Esophagus muscularis mucosa (tissue), 4 donors: ENCODE results near the gene STARD13. TPM values are rescaled to one million over a fixed set of nuclear protein-coding genes. Genes with fewer than 3 reads are reported as not detected.
"Not testable (repeated sequence)": the region's sequence is repeated elsewhere in the genome, so short reads cannot be mapped to it uniquely, and the experiment has no call there.

ENCODE experiments used
- DNase-seq: peaks from one replicate; pipeline ENCODE4 v3.0.0-alpha.2; 2017; ENCODE audit errors: extremely low spot score
- H3K27ac ChIP-seq, 4 donors: fragments of 200-600 bp; sonication (generic); replicated peaks in 1 of 4; 1 replicate in 3 of 4; 2 replicates in 1 of 4; pipeline ENCODE4 v1.5.1; 2016 to 2019; ENCODE audit warnings: mild to moderate bottlenecking in 1 of 4
- H3K27me3 ChIP-seq, 4 donors: fragments of 200-600 bp; sonication (generic); one replicate each; pipeline versions ENCODE4 v1.5.1 to v1.6.0; 2016 to 2019
- H3K36me3 ChIP-seq, 4 donors: fragments of 200-600 bp; sonication (generic); one replicate each; pipeline ENCODE4 v1.5.1; 2016 to 2019
- H3K4me1 ChIP-seq, 4 donors: fragments of 200-600 bp; sonication (generic); one replicate each; pipeline ENCODE4 v1.5.1; 2016 to 2019
- H3K4me3 ChIP-seq, 4 donors: fragments of 200-600 bp; sonication (generic); 1 replicate in 2 of 4; 2 replicates in 2 of 4; pipeline ENCODE4 v1.5.1; 2016 to 2019; ENCODE audit warnings: mild to moderate bottlenecking in 4 of 4, moderate library complexity in 1 of 4
- H3K9me3 ChIP-seq, 4 donors: fragments of 200-600 bp; sonication (generic); 1 replicate in 3 of 4; 2 replicates in 1 of 4; pipeline ENCODE4 v1.5.1; 2016 to 2019
- CTCF ChIP-seq, 3 experiments: fragments of 200-600 bp in 2 of 3; fragments of 450-650 bp in 1 of 3; sonication (generic) in 2 of 3; IDR thresholded peaks; one replicate each; pipeline ENCODE4 v1.5.1; 2017 to 2019; ENCODE audit warnings: antibody characterized with exemption in 3 of 3, mild to moderate bottlenecking in 2 of 3, moderate library complexity in 1 of 3
- EP300 ChIP-seq: sonication (generic); formaldehyde crosslinking; IDR thresholded peaks from one replicate; pipeline ENCODE4 v1.6.1; 2017; ENCODE audit warnings: antibody characterized with exemption
- POLR2A ChIP-seq: fragments of 450-650 bp; IDR thresholded peaks from one replicate; pipeline ENCODE4 v1.6.1; 2017; ENCODE audit warnings: antibody characterized with exemption, moderate library complexity, mild to moderate bottlenecking, low read depth
- POLR2AphosphoS5 ChIP-seq, 2 donors: sonication (generic); formaldehyde crosslinking; IDR thresholded peaks; one replicate each; pipeline ENCODE4 v1.6.1; 2017; ENCODE audit warnings: antibody characterized with exemption in 2 of 2
- WGBS: methylation state at CpG from one replicate; pipeline ENCODE4 v1.1.5; 2018; 5-methylcytosine and 5-hydroxymethylcytosine counted together
- intact Hi-C: fragments of 100-400 bp; cut with DNase I; formaldehyde crosslinking; loops from one replicate; pipeline ENCODE4 v1.15.1; 2023
- total RNA-seq, 4 donors: library from RNA; depleted of rRNA; stranded (reverse); fragments of >200 nt; gene quantifications; one replicate each; pipeline versions ENCODE4 v1.1.0 to v1.2.1, GENCODE V29; 2016

STARD13 gene
- total RNA-seq, 4 donors from 2014 or later = 44.9 to 59.2 (median 56.2) TPM

- Histone ChIP-seq H3K4me3 (no peak overlapping the region), H3K27ac (peak overlapping the region in 1 of 4 donors; percentile 39), H3K36me3 (peaks cover 0 to 3% (median 0%) of the 10 kb centered on the region in 4 donors), H3K4me1 (peaks cover 35 to 95% (median 82%) of the 10 kb centered on the region in 4 donors), H3K27me3 (no peaks in the 10 kb centered on the region), H3K9me3 (no peaks in the 10 kb centered on the region)
- no peak for TF ChIP-seq CTCF (IDR thresholded peaks at IDR 0.05)
- TF ChIP-seq POLR2AphosphoS5 (IDR thresholded peaks at IDR 0.05) = no peak
- TF ChIP-seq EP300 = no peak
- TF ChIP-seq POLR2A = no peak
- DNase-seq = no peak
- intact Hi-C loops = no loop called here
- 60% methylated on average over 4 of the region's 4 CpGs for WGBS
These were observed 107.2 kb downstream of the STARD13 start for GRCh38 chr13:33178209-33178840.

GRCh38 chr13:33177340-33178208 is 108.0 kb downstream of the STARD13 start:
- H3K9me3 ChIP-seq, intact Hi-C loops, H3K36me3 ChIP-seq, H3K4me3 ChIP-seq, DNase-seq, H3K27me3 ChIP-seq: not testable (repeated sequence)
- Histone ChIP-seq H3K4me1 (peaks cover 30 to 95% (median 81%) of the 10 kb centered on the region in 4 donors), H3K27ac (peak overlapping the region; percentile 5 to 39 (median 16))
- WGBS = 78% methylated on average over 4 of the region's 4 CpGs

GRCh38 chr13:33176526-33176925 is 109.0 kb downstream of the STARD13 start:
- Histone ChIP-seq H3K27me3 (no peaks in the 10 kb centered on the region), H3K4me1 (peaks cover 26 to 92% (median 76%) of the 10 kb centered on the region in 4 donors), H3K27ac (peak overlapping the region in 3 of 4 donors; percentile 22 to 49 (median 46)), H3K4me3 (no peak overlapping the region), H3K36me3 (peaks cover 0 to 3% (median 0%) of the 10 kb centered on the region in 4 donors), H3K9me3 (no peaks in the 10 kb centered on the region)
- no peak for DNase-seq
- TF ChIP-seq CTCF (IDR thresholded peaks at IDR 0.05) (no peak), POLR2AphosphoS5 (IDR thresholded peaks at IDR 0.05) (no peak), POLR2A (no peak), EP300 (no peak)
- 43% methylated on average over 1 of the region's 1 CpG for WGBS
- intact Hi-C loops = no loop called here

- Histone ChIP-seq H3K4me1 (peaks cover 31 to 88% (median 76%) of the 10 kb centered on the region in 4 donors), H3K9me3 (no peaks in the 10 kb centered on the region), H3K4me3 (no peak overlapping the region), H3K27ac (peak overlapping the region; percentile 14 to 49 (median 34)), H3K27me3 (no peaks in the 10 kb centered on the region), H3K36me3 (peaks cover 0 to 3% (median 0%) of the 10 kb centered on the region in 4 donors)
- TF ChIP-seq CTCF (IDR thresholded peaks at IDR 0.05) (no peak), POLR2A (no peak), POLR2AphosphoS5 (IDR thresholded peaks at IDR 0.05) (no peak)
- intact Hi-C loops = no loop called here
- 58% methylated on average over 2 of the region's 2 CpGs for WGBS
- DNase-seq = no peak
These were observed 109.6 kb downstream of the STARD13 start for GRCh38 chr13:33175991-33176390.

GRCh38 chr13:33174931-33175330 is 110.6 kb downstream of the STARD13 start:
- no peak for DNase-seq
- no peak for TF ChIP-seq CTCF (IDR thresholded peaks at IDR 0.05)
- no peak for TF ChIP-seq POLR2A
- TF ChIP-seq POLR2AphosphoS5 (IDR thresholded peaks at IDR 0.05) = no peak
- TF ChIP-seq EP300 = no peak
- H3K4me3 ChIP-seq = no peak overlapping the region
- 76% methylated on average over 2 of the region's 2 CpGs for WGBS
- peak overlapping the region; percentile 22 to 49 (median 37) for H3K27ac ChIP-seq
- intact Hi-C loops = no loop called here
- no peaks in the 10 kb centered on the region for H3K27me3 ChIP-seq
- H3K36me3 ChIP-seq = peaks cover 0 to 3% (median 0%) of the 10 kb centered on the region in 4 donors
- H3K9me3 ChIP-seq = no peaks in the 10 kb centered on the region
- H3K4me1 ChIP-seq = peaks cover 36 to 84% (median 76%) of the 10 kb centered on the region in 4 donors
